ENCODE data around the gene PLSCR5. TPM values are rescaled to one million over a fixed set of nuclear protein-coding genes. Genes with fewer than 3 reads are reported as not detected.

The PLSCR5 gene
- total and polyA plus RNA-seq, 10 of the 15 experiments (the other 5 are each of a cell fraction or from before 2014, with no cell fraction given): 0.06 TPM; not detected in 9

GRCh38 chr3:146560678-146561077, 44.5 kb downstream of the PLSCR5 start:
- Histone ChIP-seq H3K4me1 (ENCODE audit: control insufficient read depth, insufficient read depth, low read length) (no peaks in the 10 kb centered on the region), H2AFZ (ENCODE audit: control insufficient read depth, low read depth, low read length) (no peak overlapping the region), H3K4me2 (ENCODE audit: control insufficient read depth, insufficient read depth) (no peak overlapping the region), H3K27me3 (replicated peaks in 1 of 2; ENCODE audit: control insufficient read depth in 2 of 2, insufficient read depth in 2 of 2, low read length in 1 of 2) (no peaks in the 10 kb centered on the region), H3K36me3 (ENCODE audit: control insufficient read depth in 2 of 2, insufficient read depth in 2 of 2, low read length in 1 of 2) (no peaks in the 10 kb centered on the region), H3K9ac (ENCODE audit: control insufficient read depth, insufficient read depth, low read length) (no peak overlapping the region), H3K79me2 (ENCODE audit: control insufficient read depth, insufficient read depth, low read length) (no peaks in the 10 kb centered on the region), H4K20me1 (ENCODE audit: control insufficient read depth, insufficient read depth) (no peaks in the 10 kb centered on the region), H3K9me3 (replicated peaks; ENCODE audit: control insufficient read depth, insufficient read depth, low read length) (no peaks in the 10 kb centered on the region; the same call in 2 of the 3 replicates), H3K4me3 (no peak overlapping the region), H3K27ac (ENCODE audit: control insufficient read depth, insufficient read depth) (no peak overlapping the region)
- no peak for FAIRE-seq
- TF ChIP-seq NBN (IDR thresholded peaks at IDR 0.05): no peak
- no peak for TF ChIP-seq ASH2L (IDR thresholded peaks at IDR 0.05; ENCODE audit: borderline replicate concordance, low read depth)
- no peak for TF ChIP-seq MEF2B (IDR thresholded peaks at IDR 0.05; ENCODE audit: partially characterized antibody, poor library complexity, severe bottlenecking)
- TF ChIP-seq EED (IDR thresholded peaks at IDR 0.05; ENCODE audit: low read depth): no peak
- TF ChIP-seq GABPA (IDR thresholded peaks at IDR 0.05; ENCODE audit: low read depth): no peak
- TF ChIP-seq HDAC2 (IDR thresholded peaks at IDR 0.05): no peak
- TF ChIP-seq RAD51 (IDR thresholded peaks at IDR 0.05): no peak
- TF ChIP-seq RBBP5 (conservative IDR thresholded peaks at IDR 0.05): no peak
- TF ChIP-seq ESRRA (IDR thresholded peaks at IDR 0.05; ENCODE audit: low read length): no peak
- TF ChIP-seq NRF1 (conservative IDR thresholded peaks at IDR 0.05; ENCODE audit: low read depth, low read length): no peak
- no peak for TF ChIP-seq TARDBP (IDR thresholded peaks at IDR 0.05; ENCODE audit: borderline replicate concordance)
- TF ChIP-seq USF1 (IDR thresholded peaks at IDR 0.05; ENCODE audit: borderline replicate concordance, extremely low read length, insufficient read depth, low read depth, low read length): no peak
- TF ChIP-seq NFYB (IDR thresholded peaks at IDR 0.05; ENCODE audit: insufficient read depth, low read depth, low read length): no peak
- TF ChIP-seq HSF1 (IDR thresholded peaks at IDR 0.05; ENCODE audit: low read depth, low read length): no peak
- TF ChIP-seq E4F1 (IDR thresholded peaks at IDR 0.05; ENCODE audit: borderline replicate concordance, partially characterized antibody): no peak
- TF ChIP-seq CBX5 (IDR thresholded peaks at IDR 0.05; ENCODE audit: low read depth): no peak
- TF ChIP-seq SIN3A (IDR thresholded peaks at IDR 0.05; ENCODE audit: low read depth, low read length): no peak
- TF ChIP-seq SMC3 (IDR thresholded peaks at IDR 0.05; ENCODE audit: borderline replicate concordance, low read length): no peak
- TF ChIP-seq RB1 (IDR thresholded peaks at IDR 0.05; ENCODE audit: borderline replicate concordance): no peak
- TF ChIP-seq, protein P1, sequence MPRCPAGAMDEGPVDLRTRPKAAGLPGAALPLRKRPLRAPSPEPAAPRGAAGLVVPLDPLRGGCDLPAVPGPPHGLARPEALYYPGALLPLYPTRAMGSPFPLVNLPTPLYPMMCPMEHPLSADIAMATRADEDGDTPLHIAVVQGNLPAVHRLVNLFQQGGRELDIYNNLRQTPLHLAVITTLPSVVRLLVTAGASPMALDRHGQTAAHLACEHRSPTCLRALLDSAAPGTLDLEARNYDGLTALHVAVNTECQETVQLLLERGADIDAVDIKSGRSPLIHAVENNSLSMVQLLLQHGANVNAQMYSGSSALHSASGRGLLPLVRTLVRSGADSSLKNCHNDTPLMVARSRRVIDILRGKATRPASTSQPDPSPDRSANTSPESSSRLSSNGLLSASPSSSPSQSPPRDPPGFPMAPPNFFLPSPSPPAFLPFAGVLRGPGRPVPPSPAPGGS (IDR thresholded peaks at IDR 0.05; ENCODE audit: borderline replicate concordance, insufficient read depth, low read depth, low read length, poor library complexity, severe bottlenecking): no peak
- BruUV-seq (replicated peaks): no TSS peak
- ChIA-PET POLR2A (no interaction called here), SMC1A (ENCODE audit: uncharacterized antibody, unreplicated experiment) (no interaction called here), CTCF (no interaction called here), RAD21 (ENCODE audit: unreplicated experiment) (no interaction called here)
- WGBS (ENCODE audit: insufficient coverage, insufficient replicate concordance, low lambda C conversion rate, missing lambda C conversion rate): 48% methylated on average over 2 of the region's 2 CpGs
- DNase-seq (ENCODE audit: low read depth, low spot score): no peak
- intact Hi-C loops (cut with micrococcal nuclease; ENCODE audit: unreplicated experiment): no loop called here
- no peak for ATAC-seq
- in situ Hi-C loops (cut with MboI): no loop called here
